H9 (cell line): ENCODE data around the gene AHNAK2. TPM values are rescaled to one million over a fixed set of nuclear protein-coding genes. Genes with fewer than 3 reads are reported as not detected.

Experiments used
- DNase-seq: peaks from one replicate; pipeline ENCODE4 v3.0.0-alpha.2; 2017
- H2AFZ ChIP-seq: one replicate; pipeline ENCODE4 v1.6.1; 2013; ENCODE audit warnings: mild to moderate bottlenecking, low read length, control low read depth, moderate library complexity
- H2AK5ac ChIP-seq: 2 replicates; pipeline ENCODE4 v1.6.1; 2013; ENCODE audit warnings: low read length, control low read depth, mixed read lengths; ENCODE audit not compliant: insufficient read length
- H2BK120ac ChIP-seq: one replicate; pipeline ENCODE4 v1.6.1; 2013; ENCODE audit warnings: low read depth, mild to moderate bottlenecking, low read length, control low read depth, inconsistent platforms; ENCODE audit not compliant: poor library complexity, severe bottlenecking
- H2BK12ac ChIP-seq: 2 replicates; pipeline ENCODE4 v1.6.1; 2013; ENCODE audit warnings: low read length, control low read depth, mixed read lengths, low read depth; ENCODE audit not compliant: insufficient read length
- H2BK15ac ChIP-seq: 2 replicates; pipeline ENCODE4 v1.6.1; 2013; ENCODE audit warnings: low read depth, low read length, control low read depth
- H2BK20ac ChIP-seq: one replicate; pipeline ENCODE4 v1.6.1; 2013; ENCODE audit warnings: low read depth, mild to moderate bottlenecking, low read length, control low read depth, inconsistent platforms; ENCODE audit not compliant: poor library complexity, severe bottlenecking
- H2BK5ac ChIP-seq: 2 replicates; pipeline ENCODE4 v1.6.1; 2013; ENCODE audit warnings: low read length, control low read depth, mixed read lengths; ENCODE audit not compliant: insufficient read length
- H3K14ac ChIP-seq: 2 replicates; pipeline ENCODE4 v1.6.1; 2013; ENCODE audit warnings: low read length, control low read depth; ENCODE audit not compliant: insufficient read depth
- H3K18ac ChIP-seq: 2 replicates; pipeline ENCODE4 v1.6.1; 2013; ENCODE audit warnings: low read depth, mild to moderate bottlenecking, mixed read lengths, low read length, control low read depth; ENCODE audit not compliant: insufficient read length
- H3K23ac ChIP-seq: 2 replicates; pipeline ENCODE4 v1.6.1; 2013; ENCODE audit warnings: low read length, control low read depth, mixed read lengths, low read depth; ENCODE audit not compliant: insufficient read length
- H3K23me2 ChIP-seq: 2 replicates; pipeline ENCODE4 v1.6.1; 2013; ENCODE audit warnings: low read depth, mild to moderate bottlenecking, mixed read lengths, low read length, control low read depth; ENCODE audit not compliant: insufficient read length, poor library complexity, severe bottlenecking
- H3K27ac ChIP-seq: 2 replicates; pipeline ENCODE4 v1.5.1; 2013; ENCODE audit warnings: low read length, control low read depth, mixed read lengths, low read depth; ENCODE audit not compliant: insufficient read length
- H3K27me3 ChIP-seq: 2 replicates; pipeline ENCODE4 v1.6.1; 2013; ENCODE audit warnings: low read length, control low read depth, inconsistent platforms; ENCODE audit not compliant: insufficient read depth
- H3K4ac ChIP-seq: 2 replicates; pipeline ENCODE4 v1.6.1; 2013; ENCODE audit warnings: low read depth, mild to moderate bottlenecking, control low read depth, inconsistent platforms, low read length, moderate library complexity
- H3K4me1 ChIP-seq: 2 replicates; pipeline ENCODE4 v1.6.1; 2013; ENCODE audit warnings: low read length, control low read depth, inconsistent platforms; ENCODE audit not compliant: insufficient read depth
- H3K4me2 ChIP-seq: 2 replicates; pipeline ENCODE4 v1.6.1; 2013; ENCODE audit warnings: low read length, control low read depth, mixed read lengths; ENCODE audit not compliant: insufficient read length, insufficient read depth
- H3K56ac ChIP-seq: 2 replicates; pipeline ENCODE4 v1.6.1; 2013; ENCODE audit warnings: low read depth, mild to moderate bottlenecking, mixed read lengths, low read length, control low read depth; ENCODE audit not compliant: insufficient read length
- H3K79me1 ChIP-seq: 2 replicates; pipeline ENCODE4 v1.6.1; 2013; ENCODE audit warnings: low read depth, mild to moderate bottlenecking, moderate library complexity, low read length, control low read depth, inconsistent platforms; ENCODE audit not compliant: insufficient read depth, poor library complexity, severe bottlenecking
- H3K79me2 ChIP-seq: 2 replicates; pipeline ENCODE4 v1.6.1; 2013; ENCODE audit warnings: low read length, control low read depth, inconsistent platforms; ENCODE audit not compliant: insufficient read depth
- H3K9ac ChIP-seq: 2 replicates; pipeline ENCODE4 v1.6.1; 2013; ENCODE audit warnings: low read length, control low read depth, mixed read lengths; ENCODE audit not compliant: insufficient read length; ENCODE audit errors: extremely low read depth
- H3K9me3 ChIP-seq: one replicate; pipeline ENCODE4 v1.6.1; 2013; ENCODE audit warnings: low read depth, low read length, inconsistent platforms; ENCODE audit not compliant: control insufficient read depth
- H3T11ph ChIP-seq: one replicate; pipeline ENCODE4 v1.6.1; 2013; ENCODE audit warnings: mild to moderate bottlenecking, low read length, control low read depth, inconsistent platforms
- H4K20me1 ChIP-seq: one replicate; pipeline ENCODE4 v1.6.1; 2013; ENCODE audit not compliant: control insufficient read depth, insufficient read length, insufficient read depth
- H4K5ac ChIP-seq: 2 replicates; pipeline ENCODE4 v1.6.1; 2013; ENCODE audit warnings: low read depth, mild to moderate bottlenecking, mixed read lengths, low read length, control low read depth; ENCODE audit not compliant: insufficient read length
- H4K8ac ChIP-seq: replicated peaks from 2 replicates; pipeline ENCODE4 v1.6.1; 2013; ENCODE audit warnings: low read length, control low read depth, mixed read lengths, low read depth; ENCODE audit not compliant: insufficient read length
- H4K91ac ChIP-seq: 2 replicates; pipeline ENCODE4 v1.6.1; 2013; ENCODE audit warnings: low read depth, mild to moderate bottlenecking, moderate library complexity, mixed read lengths, low read length, control low read depth; ENCODE audit not compliant: insufficient read length
- H3K27ac Mint-ChIP-seq, 3 experiments: 2 replicates in 2 of 3; 3 replicates in 1 of 3; pipeline ENCODE4 v1.8.0; 2020 to 2021; ENCODE audit warnings: mixed read lengths in 3 of 3, mild to moderate bottlenecking in 1 of 3, moderate library complexity in 1 of 3
- H3K27me3 Mint-ChIP-seq: 2 replicates; pipeline ENCODE4 v1.8.0; 2021; ENCODE audit warnings: low read depth, mild to moderate bottlenecking, moderate library complexity, mixed read lengths
- H3K36me3 Mint-ChIP-seq, 3 experiments: 2 replicates in 2 of 3; 3 replicates in 1 of 3; pipeline ENCODE4 v1.8.0; 2020 to 2021; ENCODE audit warnings: low read depth in 3 of 3, mixed read lengths in 3 of 3; ENCODE audit not compliant: insufficient read depth in 1 of 3
- H3K4me1 Mint-ChIP-seq, 2 experiments: 2 replicates each; pipeline ENCODE4 v1.8.0; 2020; ENCODE audit warnings: mixed read lengths in 2 of 2
- H3K4me3 Mint-ChIP-seq, 2 experiments: 2 replicates in 1 of 2; 3 replicates in 1 of 2; pipeline ENCODE4 v1.8.0; 2020 to 2021; ENCODE audit warnings: mild to moderate bottlenecking in 2 of 2, mixed read lengths in 2 of 2, moderate library complexity in 1 of 2
- H3K9me3 Mint-ChIP-seq, 2 experiments: 2 replicates in 1 of 2; 3 replicates in 1 of 2; pipeline ENCODE4 v1.8.0; 2020; ENCODE audit warnings: mild to moderate bottlenecking in 2 of 2, mixed read lengths in 2 of 2, moderate library complexity in 1 of 2
- WGBS: extraction: QIAGEN DNeasy Blood & Tissue Kit; methylation state at CpG from one replicate; pipeline ENCODE4 v1.1.7; 2013; ENCODE audit warnings: missing lambda C conversion rate, low lambda C conversion rate, mixed read lengths; ENCODE audit not compliant: insufficient read length; ENCODE audit errors: extremely low coverage; 5-methylcytosine and 5-hydroxymethylcytosine counted together
- total RNA-seq: library from RNA; stranded (reverse); gene quantifications from 2 replicates; pipeline ENCODE4 v1.2.1, GENCODE V29; 2021
- TF ChIP-seq, protein P1 (sequence below): fragments of 200-600 bp; sonication (generic); conservative IDR thresholded peaks from 3 replicates; pipeline ENCODE4 v1.8.0; 2021; ENCODE audit warnings: antibody characterized with exemption, mild to moderate bottlenecking

The AHNAK2 gene
- total RNA-seq, 1 experiment from 2014 or later = 2.8 TPM

DNA sequence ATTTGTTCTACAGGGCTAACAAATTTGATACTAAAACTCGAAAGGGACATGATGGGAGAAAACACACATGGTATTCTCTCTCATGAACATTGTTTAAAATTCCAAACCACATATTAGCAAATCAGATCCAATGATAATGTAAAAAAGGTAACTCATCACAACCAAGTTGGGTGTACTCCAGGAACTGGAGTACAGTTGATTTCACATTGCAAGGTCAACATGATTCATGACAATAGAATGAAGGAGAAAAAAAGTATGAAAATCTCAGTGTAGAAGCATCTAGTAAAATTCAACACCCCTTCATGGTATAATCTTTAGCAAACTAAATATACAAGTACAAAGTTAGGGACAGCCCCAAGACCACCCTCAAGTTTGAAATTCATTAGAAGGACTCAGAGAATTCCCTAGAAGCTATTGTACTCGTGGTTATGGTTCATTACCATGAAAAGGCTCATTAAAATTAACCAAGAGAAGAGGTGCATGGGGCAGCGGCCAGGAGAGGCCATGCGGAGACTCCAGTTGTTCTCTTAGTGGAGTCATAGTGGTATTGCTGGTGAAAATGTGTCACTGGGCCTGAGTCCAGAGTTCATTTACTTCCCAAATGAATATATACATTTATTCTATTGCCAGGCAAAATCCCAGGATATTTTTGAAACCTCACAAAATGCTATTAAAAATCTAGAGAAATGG lies 45.8 kb upstream of the AHNAK2 start:
- Histone ChIP-seq H3T11ph (no peak overlapping the region), H3K9ac (no peak overlapping the region), H3K4me1 (peaks cover 5% of the 10 kb centered on the region; the same call in 1 of the 2 replicates), H2BK15ac (no peak overlapping the region), H3K9me3 (no peaks in the 10 kb centered on the region), H3K18ac (no peak overlapping the region), H3K4me2 (no peak overlapping the region), H3K23me2 (peaks cover 13% of the 10 kb centered on the region), H3K56ac (no peak overlapping the region), H4K20me1 (no peaks in the 10 kb centered on the region), H3K79me1 (peaks cover 6% of the 10 kb centered on the region), H3K4ac (no peak overlapping the region), H3K79me2 (peaks cover 14% of the 10 kb centered on the region; the same call in 1 of the 2 replicates), H3K14ac (no peak overlapping the region), H4K8ac (no peak overlapping the region), H2BK12ac (no peak overlapping the region), H4K91ac (no peak overlapping the region), H3K27me3 (no peaks in the 10 kb centered on the region), H2BK120ac (no peak overlapping the region), H4K5ac (no peak overlapping the region), H2BK5ac (no peak overlapping the region), H2BK20ac (no peak overlapping the region), H3K23ac (no peak overlapping the region), H2AFZ (no peak overlapping the region), H2AK5ac (no peak overlapping the region), H3K27ac (no peak overlapping the region)
- Mint-ChIP-seq H3K36me3 (peaks cover 5 to 8% (median 8%) of the 10 kb centered on the region in 3 experiments; a peak in 6 of 7 replicates), H3K9me3 (peaks cover 0 to 5% of the 10 kb centered on the region in 2 experiments; a peak in 2 of 5 replicates), H3K4me1 (peaks cover 26 to 29% of the 10 kb centered on the region in 2 experiments), H3K27me3 (peaks cover 16% of the 10 kb centered on the region), H3K4me3 (no peak overlapping the region; a peak in 1 of 5 replicates), H3K27ac (no peak overlapping the region)
- DNase-seq = no peak
- WGBS = no CpG with 5 or more reads among the region's 4 CpGs
- TF ChIP-seq, protein P1, sequence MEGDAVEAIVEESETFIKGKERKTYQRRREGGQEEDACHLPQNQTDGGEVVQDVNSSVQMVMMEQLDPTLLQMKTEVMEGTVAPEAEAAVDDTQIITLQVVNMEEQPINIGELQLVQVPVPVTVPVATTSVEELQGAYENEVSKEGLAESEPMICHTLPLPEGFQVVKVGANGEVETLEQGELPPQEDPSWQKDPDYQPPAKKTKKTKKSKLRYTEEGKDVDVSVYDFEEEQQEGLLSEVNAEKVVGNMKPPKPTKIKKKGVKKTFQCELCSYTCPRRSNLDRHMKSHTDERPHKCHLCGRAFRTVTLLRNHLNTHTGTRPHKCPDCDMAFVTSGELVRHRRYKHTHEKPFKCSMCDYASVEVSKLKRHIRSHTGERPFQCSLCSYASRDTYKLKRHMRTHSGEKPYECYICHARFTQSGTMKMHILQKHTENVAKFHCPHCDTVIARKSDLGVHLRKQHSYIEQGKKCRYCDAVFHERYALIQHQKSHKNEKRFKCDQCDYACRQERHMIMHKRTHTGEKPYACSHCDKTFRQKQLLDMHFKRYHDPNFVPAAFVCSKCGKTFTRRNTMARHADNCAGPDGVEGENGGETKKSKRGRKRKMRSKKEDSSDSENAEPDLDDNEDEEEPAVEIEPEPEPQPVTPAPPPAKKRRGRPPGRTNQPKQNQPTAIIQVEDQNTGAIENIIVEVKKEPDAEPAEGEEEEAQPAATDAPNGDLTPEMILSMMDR = no peak
